Measurements from ENCODE around the gene CAPN14.

GRCh38 chr2:31171142-31171541 is 46.2 kb downstream of the CAPN14 start:
- TF ChIP-seq CTCF (IDR thresholded peaks at IDR 0.05; ENCODE audit: insufficient read depth, low read length) (no peak), POLR2AphosphoS5 (IDR thresholded peaks at IDR 0.05; ENCODE audit: low read depth) (no peak), GABPA (IDR thresholded peaks at IDR 0.05; ENCODE audit: low read depth) (no peak), REST (IDR thresholded peaks at IDR 0.05; ENCODE audit: insufficient replicate concordance, low read depth) (no peak)
